ENCODE results near the gene CEP112. TPM values are rescaled to one million over a fixed set of nuclear protein-coding genes. Genes with fewer than 3 reads are reported as not detected.

The CEP112 gene
- total and polyA plus RNA-seq, 2 of the 8 experiments (the other 6 are each of a cell fraction or from before 2014, with no cell fraction given) = 0.62 to 3.1 TPM

- FAIRE-seq = no peak
- Histone ChIP-seq H3K4me2 (ENCODE audit: insufficient read depth in 1 of 2, low read depth in 2 of 2, low read length in 2 of 2) (no peak overlapping the region), H2BK15ac (ENCODE audit: low read length) (no peak overlapping the region), H3K14ac (ENCODE audit: insufficient read length) (no peak overlapping the region), H3K18ac (ENCODE audit: extremely low read depth, low read length) (no peak overlapping the region), H2BK20ac (ENCODE audit: low read length) (no peak overlapping the region), H3K36me3 (ENCODE audit: control insufficient read depth in 2 of 4, insufficient read depth in 4 of 4, low read length in 3 of 4) (no peaks in the 10 kb centered on the region), H2AFZ (ENCODE audit: low read length) (no peak overlapping the region), H3K23ac (ENCODE audit: insufficient read length) (no peak overlapping the region), H2AK5ac (ENCODE audit: low read depth, low read length) (no peak overlapping the region), H3K4me1 (replicated peaks in 1 of 4; ENCODE audit: control insufficient read depth in 3 of 4, insufficient read depth in 4 of 4, low read length in 3 of 4) (peaks cover 0 to 5% (median 1%) of the 10 kb centered on the region in 4 experiments; a peak in 4 of 7 replicates), H3K56ac (replicated peaks; ENCODE audit: insufficient read length, low read depth, low read length) (no peak overlapping the region), H2BK12ac (ENCODE audit: low read depth, low read length) (no peak overlapping the region), H4K20me1 (replicated peaks in 1 of 2; ENCODE audit: control insufficient read depth in 1 of 2, insufficient read depth in 2 of 2, low read length in 2 of 2) (no peaks in the 10 kb centered on the region), H3K27ac (ENCODE audit: low read depth, low read length) (no peak overlapping the region), H3K9me3 (ENCODE audit: insufficient read depth in 2 of 2, low read depth in 1 of 2, low read length in 1 of 2) (no peaks in the 10 kb centered on the region), H2BK120ac (replicated peaks; ENCODE audit: low read depth, low read length) (no peak overlapping the region), H4K91ac (replicated peaks; ENCODE audit: insufficient read length, low read length) (no peak overlapping the region), H4K5ac (ENCODE audit: insufficient read length, low read depth, low read length) (no peak overlapping the region), H3K9ac (replicated peaks in 1 of 4; ENCODE audit: extremely low read depth in 1 of 4, low read depth in 3 of 4, low read length in 3 of 4) (no peak overlapping the region), H2BK5ac (ENCODE audit: low read depth, low read length) (no peak overlapping the region), H3K79me1 (ENCODE audit: low read depth, low read length) (no peaks in the 10 kb centered on the region), H3K79me2 (ENCODE audit: control insufficient read depth in 1 of 2, insufficient read depth in 2 of 2, low read length in 2 of 2) (no peaks in the 10 kb centered on the region), H3K23me2 (ENCODE audit: low read depth, low read length) (no peaks in the 10 kb centered on the region), H3K4me3 (ENCODE audit: extremely low read depth in 1 of 4, insufficient read depth in 2 of 4, low read depth in 3 of 4, low read length in 4 of 4) (no peak overlapping the region), H3K27me3 (replicated peaks in 1 of 4; ENCODE audit: control insufficient read depth in 3 of 4, extremely low read depth in 1 of 4, insufficient read depth in 3 of 4, low read length in 3 of 4) (no peaks in the 10 kb centered on the region), H4K8ac (ENCODE audit: extremely low read depth, insufficient read depth, low read length) (no peak overlapping the region), H3K4ac (replicated peaks; ENCODE audit: insufficient read length, low read depth, low read length) (no peak overlapping the region)
- TF ChIP-seq FOSL1 (IDR thresholded peaks at IDR 0.05; ENCODE audit: insufficient read depth, low read depth, low read length) (no peak), RAD21 (IDR thresholded peaks at IDR 0.05 in 1 of 2, conservative IDR thresholded peaks at IDR 0.05 in 1 of 2; ENCODE audit: low read depth in 2 of 2, low read length in 2 of 2) (no peak), E2F6 (IDR thresholded peaks at IDR 0.05) (no peak), ASH2L (IDR thresholded peaks at IDR 0.05; ENCODE audit: low read length) (no peak), SRF (IDR thresholded peaks at IDR 0.05; ENCODE audit: low read depth, low read length) (no peak)
- ChIA-PET CTCF (ENCODE audit: partially characterized antibody) (no interaction called here), POLR2A (ENCODE audit: partially characterized antibody) (no interaction called here)
- no peak for DNase-seq (ENCODE audit: low read depth in 1 of 2, low spot score in 2 of 2)
- 88% methylated on average over 9 of the region's 9 CpGs; no CpG with 5 or more reads in 1 of the 2 experiments for WGBS, 2 experiments (ENCODE audit: extremely low coverage in 1 of 2, insufficient coverage in 1 of 2, insufficient read length in 1 of 2, insufficient replicate concordance in 2 of 2, low coverage in 1 of 2, low lambda C conversion rate in 2 of 2, missing lambda C conversion rate in 1 of 2)
Observed at GRCh38 chr17:65712383-65713267, 479.3 kb downstream of the CEP112 start.

Data from H1 (cell line).